Vagina (tissue), 2 donors: ENCODE measurements around the gene INKA2. TPM values are rescaled to one million over a fixed set of nuclear protein-coding genes. Genes with fewer than 3 reads are reported as not detected.

Source experiments
- DNase-seq, 2 donors: peaks; one replicate each; pipeline ENCODE4 v3.0.0-alpha.2; 2017; ENCODE audit errors: extremely low spot score in 2 of 2
- H3K27ac ChIP-seq: fragments of 200-600 bp; sonication (generic); one replicate; pipeline ENCODE4 v1.5.1; 2019
- H3K27me3 ChIP-seq: fragments of 200-600 bp; sonication (generic); one replicate; pipeline ENCODE4 v1.5.1; 2019
- H3K36me3 ChIP-seq, 2 donors: fragments of 200-600 bp; sonication (generic); one replicate each; pipeline ENCODE4 v1.5.1; 2017 to 2019
- H3K4me1 ChIP-seq: fragments of 200-600 bp; sonication (generic); one replicate; pipeline ENCODE4 v1.5.1; 2019
- H3K4me3 ChIP-seq, 2 donors: fragments of 200-600 bp; sonication (generic); 1 replicate in 1 of 2; 2 replicates in 1 of 2; pipeline ENCODE4 v1.5.1; 2016 to 2019
- H3K9me3 ChIP-seq: fragments of 200-600 bp; sonication (generic); one replicate; pipeline ENCODE4 v1.5.1; 2019
- POLR2A ChIP-seq, 2 donors: fragments of 450-650 bp; IDR thresholded peaks; one replicate each; pipeline ENCODE4 v1.6.1; 2017; ENCODE audit warnings: antibody characterized with exemption in 2 of 2, mild to moderate bottlenecking in 2 of 2, moderate library complexity in 2 of 2
- POLR2AphosphoS5 ChIP-seq, 2 donors: sonication (generic); formaldehyde crosslinking; IDR thresholded peaks; one replicate each; pipeline ENCODE4 v1.9.0; 2017; ENCODE audit warnings: antibody characterized with exemption in 2 of 2, mild to moderate bottlenecking in 2 of 2, low read depth in 1 of 2; ENCODE audit not compliant: insufficient read depth in 1 of 2
- intact Hi-C: fragments of 100-400 bp; cut with DNase I; formaldehyde crosslinking; loops from one replicate; pipeline ENCODE4 v1.15.1; 2023
- total RNA-seq: library from RNA; depleted of rRNA; stranded (reverse); fragments of >200 nt; gene quantifications from one replicate; pipeline ENCODE4 v1.2.3, GENCODE V29; 2016
- TF ChIP-seq, protein P1 (sequence below), 3 experiments: fragments of 450-650 bp in 2 of 3; fragments of 200-600 bp in 1 of 3; sonication (generic) in 1 of 3; IDR thresholded peaks; one replicate each; pipeline ENCODE4 v1.5.1; 2017 to 2019; ENCODE audit warnings: antibody characterized with exemption in 3 of 3, mild to moderate bottlenecking in 2 of 3, moderate library complexity in 2 of 3

INKA2 gene
- total RNA-seq, 1 donor from 2014 or later, result 6.1 TPM

- TF ChIP-seq, protein P1, sequence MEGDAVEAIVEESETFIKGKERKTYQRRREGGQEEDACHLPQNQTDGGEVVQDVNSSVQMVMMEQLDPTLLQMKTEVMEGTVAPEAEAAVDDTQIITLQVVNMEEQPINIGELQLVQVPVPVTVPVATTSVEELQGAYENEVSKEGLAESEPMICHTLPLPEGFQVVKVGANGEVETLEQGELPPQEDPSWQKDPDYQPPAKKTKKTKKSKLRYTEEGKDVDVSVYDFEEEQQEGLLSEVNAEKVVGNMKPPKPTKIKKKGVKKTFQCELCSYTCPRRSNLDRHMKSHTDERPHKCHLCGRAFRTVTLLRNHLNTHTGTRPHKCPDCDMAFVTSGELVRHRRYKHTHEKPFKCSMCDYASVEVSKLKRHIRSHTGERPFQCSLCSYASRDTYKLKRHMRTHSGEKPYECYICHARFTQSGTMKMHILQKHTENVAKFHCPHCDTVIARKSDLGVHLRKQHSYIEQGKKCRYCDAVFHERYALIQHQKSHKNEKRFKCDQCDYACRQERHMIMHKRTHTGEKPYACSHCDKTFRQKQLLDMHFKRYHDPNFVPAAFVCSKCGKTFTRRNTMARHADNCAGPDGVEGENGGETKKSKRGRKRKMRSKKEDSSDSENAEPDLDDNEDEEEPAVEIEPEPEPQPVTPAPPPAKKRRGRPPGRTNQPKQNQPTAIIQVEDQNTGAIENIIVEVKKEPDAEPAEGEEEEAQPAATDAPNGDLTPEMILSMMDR (IDR thresholded peaks at IDR 0.05), result no peak
- no peak for TF ChIP-seq POLR2AphosphoS5 (IDR thresholded peaks at IDR 0.05; ENCODE audit: insufficient read depth in 1 of 2, low read depth in 1 of 2)
- TF ChIP-seq POLR2A (IDR thresholded peaks at IDR 0.05), result no peak
- Histone ChIP-seq H3K27ac (peak overlapping the region; percentile 0), H3K27me3 (no peaks in the 10 kb centered on the region), H3K36me3 (no peaks in the 10 kb centered on the region), H3K4me3 (no peak overlapping the region), H3K9me3 (no peaks in the 10 kb centered on the region), H3K4me1 (peaks cover 52% of the 10 kb centered on the region)
- intact Hi-C loops, result no loop called here
- no peak for DNase-seq
These were observed 18.8 kb downstream of the INKA2 start for GRCh38 chr1:111720274-111720976.

DNA sequence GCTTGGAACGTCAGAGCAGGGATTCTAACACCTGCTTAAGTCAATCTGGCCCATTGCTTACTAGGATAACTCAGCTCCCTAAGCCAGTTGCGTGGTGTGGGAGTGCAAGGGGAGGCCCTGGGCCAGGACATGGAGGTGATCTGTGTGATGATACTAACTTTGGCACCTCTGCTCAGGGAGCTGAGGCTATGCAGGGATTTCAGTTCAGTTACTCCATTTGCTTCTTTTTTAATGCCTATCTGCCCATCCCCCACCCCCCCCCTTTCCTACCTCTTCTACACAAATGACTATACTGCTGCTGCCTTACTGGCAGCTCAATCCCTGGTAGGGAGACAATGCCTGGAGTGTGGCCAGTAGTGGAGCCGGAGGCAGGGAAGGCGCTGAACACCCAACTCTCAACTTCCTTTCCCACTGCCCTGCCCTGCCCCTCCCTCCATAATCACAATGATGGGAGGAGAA is 19.5 kb downstream of the INKA2 start:
- intact Hi-C loops, result loop anchor here (10.0 kb wide), 1 partner anchor 45 kb away; no protein-coding TSS in a partner anchor

DNA sequence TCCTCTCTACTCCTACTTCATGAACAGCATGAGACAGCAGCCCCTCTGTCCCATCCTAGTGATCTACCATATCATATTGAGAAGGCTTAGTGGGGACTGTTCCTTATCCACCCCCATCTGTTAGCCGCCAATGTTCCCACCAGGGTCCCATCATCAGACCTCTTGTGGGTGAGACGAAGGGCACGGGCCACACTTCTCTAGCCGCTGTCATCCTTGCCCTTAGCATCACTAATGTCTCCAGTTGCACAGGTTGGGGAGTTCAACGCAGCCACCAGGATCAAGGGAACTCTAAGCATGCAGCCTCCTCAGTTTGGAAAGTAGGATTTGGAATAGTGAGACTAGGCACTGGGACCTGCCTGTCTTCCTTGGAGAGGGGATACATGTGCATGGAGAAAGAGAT is 20.1 kb downstream of the INKA2 start:
- Histone ChIP-seq H3K27me3 (no peaks in the 10 kb centered on the region), H3K36me3 (no peaks in the 10 kb centered on the region), H3K27ac (no peak overlapping the region), H3K4me1 (peaks cover 43% of the 10 kb centered on the region), H3K4me3 (no peak overlapping the region), H3K9me3 (no peaks in the 10 kb centered on the region)
- DNase-seq, result no peak
- TF ChIP-seq POLR2AphosphoS5 (IDR thresholded peaks at IDR 0.05; ENCODE audit: insufficient read depth in 1 of 2, low read depth in 1 of 2), result no peak
- TF ChIP-seq POLR2A (IDR thresholded peaks at IDR 0.05), result no peak
- TF ChIP-seq, protein P1 (IDR thresholded peaks at IDR 0.05), result no peak
- intact Hi-C loops, result loop anchor here (10.0 kb wide), 1 partner anchor 46 kb away; no protein-coding TSS in a partner anchor

More for the DNA sequence above, 19.5 kb downstream of the INKA2 start:
- TF ChIP-seq, protein P1 (IDR thresholded peaks at IDR 0.05), result no peak
- TF ChIP-seq POLR2AphosphoS5 (IDR thresholded peaks at IDR 0.05; ENCODE audit: insufficient read depth in 1 of 2, low read depth in 1 of 2), result no peak
- TF ChIP-seq POLR2A (IDR thresholded peaks at IDR 0.05), result no peak
- no peak for DNase-seq
- Histone ChIP-seq H3K27me3 (no peaks in the 10 kb centered on the region), H3K4me3 (no peak overlapping the region), H3K4me1 (peaks cover 45% of the 10 kb centered on the region), H3K9me3 (no peaks in the 10 kb centered on the region), H3K36me3 (no peaks in the 10 kb centered on the region), H3K27ac (no peak overlapping the region)

DNA sequence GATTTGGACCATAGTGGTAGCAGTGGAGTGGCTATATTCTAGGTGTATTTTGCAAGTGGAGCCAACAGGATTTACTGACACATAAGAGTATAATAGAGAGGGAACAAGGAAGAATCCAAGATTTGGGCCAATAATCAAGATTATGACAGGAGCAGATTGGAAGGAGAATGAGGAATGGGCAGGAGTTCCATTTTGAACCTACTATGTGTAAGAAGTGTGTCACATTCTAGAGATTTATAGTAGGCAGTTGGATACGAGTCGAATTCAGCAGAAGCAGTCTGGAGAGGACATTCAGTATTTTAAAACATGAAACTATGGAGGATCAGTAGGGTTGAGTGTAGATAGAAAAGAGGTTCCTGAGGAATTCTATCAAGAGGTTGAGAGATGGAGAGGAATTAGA is 21.7 kb downstream of the INKA2 start:
- TF ChIP-seq POLR2AphosphoS5 (IDR thresholded peaks at IDR 0.05; ENCODE audit: insufficient read depth in 1 of 2, low read depth in 1 of 2), result no peak
- no peak for TF ChIP-seq POLR2A (IDR thresholded peaks at IDR 0.05)
- TF ChIP-seq, protein P1 (IDR thresholded peaks at IDR 0.05), result no peak
- Histone ChIP-seq H3K27me3 (no peaks in the 10 kb centered on the region), H3K27ac (no peak overlapping the region), H3K9me3 (no peaks in the 10 kb centered on the region), H3K4me3 (no peak overlapping the region), H3K4me1 (peaks cover 28% of the 10 kb centered on the region), H3K36me3 (no peaks in the 10 kb centered on the region)
- intact Hi-C loops, result loop anchor here (2.0 to 10.0 kb wide), 2 partner anchors 23 to 47 kb away; no protein-coding TSS in a partner anchor
- DNase-seq, result no peak

- Histone ChIP-seq H3K27ac (no peak overlapping the region), H3K4me1 (peaks cover 17% of the 10 kb centered on the region), H3K36me3 (peaks cover 0 to 2% of the 10 kb centered on the region in 2 donors), H3K4me3 (no peak overlapping the region), H3K9me3 (no peaks in the 10 kb centered on the region), H3K27me3 (no peaks in the 10 kb centered on the region)
- intact Hi-C loops, result loop anchor here (2.0 to 10.0 kb wide), 2 partner anchors 24 to 48 kb away; no protein-coding TSS in a partner anchor
- no peak for DNase-seq
- TF ChIP-seq, protein P1 (IDR thresholded peaks at IDR 0.05), result no peak
- TF ChIP-seq POLR2AphosphoS5 (IDR thresholded peaks at IDR 0.05; ENCODE audit: insufficient read depth in 1 of 2, low read depth in 1 of 2) (no peak), POLR2A (IDR thresholded peaks at IDR 0.05) (no peak)
These were observed 22.9 kb downstream of the INKA2 start for GRCh38 chr1:111716333-111716732.
